GM12892 (cell line): ENCODE data around the gene RTP4. TPM values are rescaled to one million over a fixed set of nuclear protein-coding genes. Genes with fewer than 3 reads are reported as not detected.

Experiments
- DNase-seq: peaks from one replicate; pipeline ENCODE4 v3.0.0; 2011; ENCODE audit not compliant: insufficient read length
- FAIRE-seq: peaks from 2 replicates; lab custom pipeline; 2011; peaks lifted over from hg19 to GRCh38; lab: Jason Lieb, UNC
- POLR2A ChIP-seq: IDR thresholded peaks from 2 replicates; pipeline ENCODE4 v1.6.1; 2011; ENCODE audit warnings: low read depth, low read length, control low read depth
- POLR2AphosphoS5 ChIP-seq: IDR thresholded peaks from 2 replicates; pipeline ENCODE4 v1.6.1; 2011; ENCODE audit warnings: low read depth, low read length, control low read depth
- TAF1 ChIP-seq: IDR thresholded peaks from 2 replicates; pipeline ENCODE4 v1.6.1; 2011; ENCODE audit warnings: low read depth, mild to moderate bottlenecking, control low read depth, low read length, borderline replicate concordance
- polyA plus RNA-seq: library from polyadenylated mRNA; unstranded; fragments of >200 nt; gene quantifications from one replicate; pipeline ENCODE4 v1.2.1, GENCODE V29; 2012; ENCODE audit warnings: missing spikeins, inconsistent platforms; ENCODE audit not compliant: missing spikeins

The RTP4 gene
- polyA plus RNA-seq: 7.0 TPM

GRCh38 chr3:187368251-187369088, at the start of gene RTP4:
RTP4 (plus strand) TSS chr3:187368385; CDS start chr3:187368442, 57 bp downstream.
- TF ChIP-seq TAF1 (no peak), POLR2A (0 out of 2 replicates have a peak, but pooled peaks have one; percentile 35), POLR2AphosphoS5 (no peak)
- FAIRE-seq (peak; percentile 85), DNase-seq (peak; percentile 23)

- no peak for DNase-seq
- FAIRE-seq: peak; percentile 17
- no peak for TF ChIP-seq TAF1
- no peak for TF ChIP-seq POLR2A
- no peak for TF ChIP-seq POLR2AphosphoS5
These were observed 49.2 kb upstream of the RTP4 start for GRCh38 chr3:187318819-187319616.

GRCh38 chr3:187319699-187320302, 48.4 kb upstream of the RTP4 start:
- FAIRE-seq (peak; percentile 61), DNase-seq (peak; percentile 19)

GRCh38 chr3:187321766-187322165, 46.4 kb upstream of the RTP4 start:
- no peak for DNase-seq
- FAIRE-seq: no peak
- TF ChIP-seq POLR2AphosphoS5: no peak

More at GRCh38 chr3:187319699-187320302, 48.4 kb upstream of the RTP4 start:
- TF ChIP-seq POLR2AphosphoS5: no peak
- no peak for TF ChIP-seq TAF1
- TF ChIP-seq POLR2A: no peak

GRCh38 chr3:187322291-187322690, 45.9 kb upstream of the RTP4 start:
- DNase-seq (no peak), FAIRE-seq (no peak)
- TF ChIP-seq POLR2A (no peak), TAF1 (no peak), POLR2AphosphoS5 (no peak)

- FAIRE-seq: no peak
- no peak for DNase-seq
- TF ChIP-seq POLR2A (no peak), TAF1 (no peak), POLR2AphosphoS5 (no peak)
These were observed 45.1 kb upstream of the RTP4 start for GRCh38 chr3:187323091-187323490.

- TF ChIP-seq POLR2AphosphoS5 (no peak), TAF1 (no peak), POLR2A (no peak)
- FAIRE-seq (no peak), DNase-seq (no peak)
These were observed 42.6 kb upstream of the RTP4 start for GRCh38 chr3:187325632-187326031.

- DNase-seq (no peak), FAIRE-seq (no peak)
- TF ChIP-seq POLR2AphosphoS5 (no peak), POLR2A (no peak), TAF1 (no peak)
These were observed 40.3 kb upstream of the RTP4 start for GRCh38 chr3:187327845-187328244.

GRCh38 chr3:187328691-187329090, 39.5 kb upstream of the RTP4 start:
- TF ChIP-seq POLR2A: no peak
- no peak for TF ChIP-seq TAF1

GRCh38 chr3:187334904-187335303, 33.3 kb upstream of the RTP4 start:
- FAIRE-seq (no peak), DNase-seq (no peak)
- TF ChIP-seq TAF1: no peak
- TF ChIP-seq POLR2A: no peak
- TF ChIP-seq POLR2AphosphoS5: no peak

More at GRCh38 chr3:187328691-187329090, 39.5 kb upstream of the RTP4 start:
- DNase-seq: no peak
- no peak for FAIRE-seq

GRCh38 chr3:187336322-187336721, 31.9 kb upstream of the RTP4 start:
- FAIRE-seq: no peak
- no peak for TF ChIP-seq POLR2A
- TF ChIP-seq TAF1: no peak
- no peak for TF ChIP-seq POLR2AphosphoS5
- DNase-seq: no peak
